DOHH2 (cell line): ENCODE results near the gene STARD13.

Source experiments
- H3F3A ChIP-seq: fragments of 200-600 bp; sonication (generic), shearing (Covaris generic); 2 replicates; pipeline ENCODE4 v1.6.0; 2016; ENCODE audit warnings: antibody characterized with exemption, mild to moderate bottlenecking; ENCODE audit not compliant: control insufficient read depth, insufficient read depth
- H3K27ac ChIP-seq: fragments of 200-600 bp; sonication (generic); 2 replicates; pipeline ENCODE4 v1.5.1; 2014; ENCODE audit warnings: low read depth, mild to moderate bottlenecking, low read length, moderate library complexity
- H3K27me3 ChIP-seq: fragments of 200-600 bp; sonication (generic); 2 replicates; pipeline ENCODE4 v1.6.1; 2014; ENCODE audit warnings: mild to moderate bottlenecking, low read length, mixed read lengths; ENCODE audit not compliant: control insufficient read depth
- H3K36me3 ChIP-seq: fragments of 200-600 bp; sonication (generic); 2 replicates; pipeline ENCODE4 v1.6.1; 2014; ENCODE audit warnings: mild to moderate bottlenecking, low read length, moderate library complexity, mixed read lengths; ENCODE audit not compliant: control insufficient read depth
- H3K4me1 ChIP-seq: fragments of 200-600 bp; sonication (generic); 2 replicates; pipeline ENCODE4 v1.6.1; 2014; ENCODE audit warnings: mild to moderate bottlenecking, low read length, mixed read lengths; ENCODE audit not compliant: control insufficient read depth
- H3K4me2 ChIP-seq: fragments of 200-600 bp; sonication (generic); 2 replicates; pipeline ENCODE4 v1.6.0; 2014; ENCODE audit warnings: mild to moderate bottlenecking, low read length, moderate library complexity
- H3K4me3 ChIP-seq: fragments of 200-600 bp; sonication (generic); 2 replicates; pipeline ENCODE4 v1.5.1; 2014; ENCODE audit warnings: mild to moderate bottlenecking, low read length, mixed read lengths
- H3K79me2 ChIP-seq: fragments of 200-600 bp; sonication (generic); 2 replicates; pipeline ENCODE4 v1.6.1; 2014; ENCODE audit warnings: mild to moderate bottlenecking, low read length, mixed read lengths; ENCODE audit not compliant: control insufficient read depth
- H3K9me2 ChIP-seq: fragments of 200-600 bp; sonication (generic); replicated peaks from 2 replicates; pipeline ENCODE4 v1.6.1; 2014; ENCODE audit warnings: mild to moderate bottlenecking, low read length, mixed read lengths; ENCODE audit not compliant: control insufficient read depth
- H3K9me3 ChIP-seq: fragments of 200-600 bp; sonication (generic); 2 replicates; pipeline ENCODE4 v1.6.1; 2014; ENCODE audit warnings: antibody characterized with exemption, low read length, mixed read lengths; ENCODE audit not compliant: control insufficient read depth, insufficient read depth
- H4K20me1 ChIP-seq: fragments of 200-600 bp; sonication (generic); 2 replicates; pipeline ENCODE4 v1.6.0; 2014; ENCODE audit warnings: low read depth, mild to moderate bottlenecking, antibody characterized with exemption, low read length, moderate library complexity; ENCODE audit not compliant: control insufficient read depth, insufficient read depth
- CTCF ChIP-seq: fragments of 200-600 bp; sonication (generic); IDR thresholded peaks from one replicate; pipeline ENCODE4 v1.5.1; 2014; ENCODE audit warnings: antibody characterized with exemption, mild to moderate bottlenecking, low read depth, low read length; ENCODE audit not compliant: poor library complexity, severe bottlenecking
- EZH2phosphoT487 ChIP-seq: fragments of 200-600 bp; sonication (generic); IDR thresholded peaks from 2 replicates; pipeline ENCODE4 v1.6.1; 2017; ENCODE audit warnings: borderline replicate concordance, mild to moderate bottlenecking, antibody characterized with exemption, low read length, moderate library complexity, mixed read lengths

The STARD13 gene

GRCh38 chr13:33132644-33133440 lies 152.7 kb downstream of the STARD13 start:
- no peaks in the 10 kb centered on the region for H3K36me3 ChIP-seq
- no peaks in the 10 kb centered on the region for H3K79me2 ChIP-seq
- H3K27me3 ChIP-seq: no peaks in the 10 kb centered on the region
- H3K4me3 ChIP-seq: no peak overlapping the region
- H3K27ac ChIP-seq: no peak overlapping the region
- no peak overlapping the region for H3K4me2 ChIP-seq
- no peaks in the 10 kb centered on the region for H3K9me2 ChIP-seq
- no peak for TF ChIP-seq CTCF
- TF ChIP-seq EZH2phosphoT487: no peak
- H3K4me1 ChIP-seq: no peaks in the 10 kb centered on the region
- H4K20me1 ChIP-seq: no peaks in the 10 kb centered on the region
- no peaks in the 10 kb centered on the region for H3K9me3 ChIP-seq
- H3F3A ChIP-seq: no peaks in the 10 kb centered on the region

- no peaks in the 10 kb centered on the region for H3K36me3 ChIP-seq
Measured at GRCh38 chr13:33129886-33130285, 155.7 kb downstream of the STARD13 start.

GRCh38 chr13:33129094-33129832 lies 156.3 kb downstream of the STARD13 start:
- H3K36me3 ChIP-seq: no peaks in the 10 kb centered on the region
- H3K79me2 ChIP-seq: no peaks in the 10 kb centered on the region
- no peaks in the 10 kb centered on the region for H3K9me3 ChIP-seq
- TF ChIP-seq CTCF (no peak), EZH2phosphoT487 (no peak)
- no peaks in the 10 kb centered on the region for H3K9me2 ChIP-seq
- H3K4me3 ChIP-seq: no peak overlapping the region
- H4K20me1 ChIP-seq: no peaks in the 10 kb centered on the region
- H3K27ac ChIP-seq: no peak overlapping the region
- H3K4me1 ChIP-seq: no peaks in the 10 kb centered on the region
- H3F3A ChIP-seq: no peaks in the 10 kb centered on the region
- H3K4me2 ChIP-seq: no peak overlapping the region
- no peaks in the 10 kb centered on the region for H3K27me3 ChIP-seq

More at GRCh38 chr13:33129886-33130285, 155.7 kb downstream of the STARD13 start:
- Histone ChIP-seq H4K20me1 (no peaks in the 10 kb centered on the region), H3K27ac (no peak overlapping the region), H3K9me2 (no peaks in the 10 kb centered on the region), H3K27me3 (no peaks in the 10 kb centered on the region), H3K4me2 (no peak overlapping the region), H3K4me3 (no peak overlapping the region), H3K4me1 (no peaks in the 10 kb centered on the region), H3K9me3 (no peaks in the 10 kb centered on the region), H3F3A (no peaks in the 10 kb centered on the region), H3K79me2 (no peaks in the 10 kb centered on the region)
- TF ChIP-seq CTCF (no peak), EZH2phosphoT487 (no peak)
